Measurements from ENCODE around the gene SLC4A2. TPM values are rescaled to one million over a fixed set of nuclear protein-coding genes. Genes with fewer than 3 reads are reported as not detected.
A peak's percentile ranks its signal among the peaks of the same experiment; 100 is the strongest.
"Not testable (repeated sequence)": the region's sequence is repeated elsewhere in the genome, so short reads cannot be mapped to it uniquely, and the experiment has no call there.

SLC4A2 gene
- total and polyA plus RNA-seq, 2 experiments from 2014 or later: 167 to 188 TPM

- Histone ChIP-seq H4K20me1 (ENCODE audit: insufficient read depth, poor library complexity, severe bottlenecking) (no peaks in the 10 kb centered on the region), H3K36me3 (replicated peaks; ENCODE audit: insufficient read depth, low read depth) (no peaks in the 10 kb centered on the region), H3K4me1 (ENCODE audit: insufficient read depth) (peaks cover 8% of the 10 kb centered on the region), H3K4me3 (no peak overlapping the region), H2AFZ (no peak overlapping the region), H3K9me3 (ENCODE audit: low read depth) (no peaks in the 10 kb centered on the region), H3K9me2 (replicated peaks; ENCODE audit: insufficient read depth) (no peaks in the 10 kb centered on the region), H3K79me2 (peaks cover 13% of the 10 kb centered on the region), H3K27ac (peak overlapping the region; percentile 83), H3K27me3 (peaks cover 2% of the 10 kb centered on the region), H3K4me2 (no peak overlapping the region)
- no peak for DNase-seq (ENCODE audit: low spot score)
- WGBS (ENCODE audit: low lambda C conversion rate, missing lambda C conversion rate): 77% methylated on average over 4 of the region's 4 CpGs
- TF ChIP-seq CTCF (IDR thresholded peaks at IDR 0.05; ENCODE audit: poor library complexity): no peak
- TF ChIP-seq EZH2phosphoT487 (IDR thresholded peaks at IDR 0.05; ENCODE audit: low read depth, severe bottlenecking, unreplicated experiment): no peak
- no peak for TF ChIP-seq EZH2 (IDR thresholded peaks at IDR 0.05; ENCODE audit: borderline replicate concordance)
Measured at GRCh38 chr7:151025924-151026671, 33.3 kb upstream of the SLC4A2 start.

GRCh38 chr7:151026771-151027727 is 32.3 kb upstream of the SLC4A2 start:
- Histone ChIP-seq H2AFZ (peak overlapping the region; percentile 49), H3K4me2 (peak overlapping the region; percentile 76), H3K79me2 (peaks cover 13% of the 10 kb centered on the region), H3K27ac (peak overlapping the region; percentile 83)
- 14% methylated on average over 19 of the region's 19 CpGs for WGBS (ENCODE audit: low lambda C conversion rate, missing lambda C conversion rate)
- H3K9me2 ChIP-seq (replicated peaks; ENCODE audit: insufficient read depth); H3K4me1 ChIP-seq (ENCODE audit: insufficient read depth); H3K27me3 ChIP-seq; H3K36me3 ChIP-seq (replicated peaks; ENCODE audit: insufficient read depth, low read depth); H3K4me3 ChIP-seq; H4K20me1 ChIP-seq (ENCODE audit: insufficient read depth, poor library complexity, severe bottlenecking); H3K9me3 ChIP-seq (ENCODE audit: low read depth): not testable (repeated sequence)
- DNase-seq (ENCODE audit: low spot score): peak; percentile 31

GRCh38 chr7:151027728-151028130 is 31.7 kb upstream of the SLC4A2 start:
- Histone ChIP-seq H2AFZ (peak overlapping the region; percentile 53), H3K79me2 (peaks cover 13% of the 10 kb centered on the region), H3K4me2 (peak overlapping the region; percentile 76), H3K4me3 (peak overlapping the region; percentile 19), H3K27ac (peak overlapping the region; percentile 83)
- not testable (repeated sequence) for H3K4me1 ChIP-seq (ENCODE audit: insufficient read depth); H3K27me3 ChIP-seq; H3K36me3 ChIP-seq (replicated peaks; ENCODE audit: insufficient read depth, low read depth); H3K9me3 ChIP-seq (ENCODE audit: low read depth); H3K9me2 ChIP-seq (replicated peaks; ENCODE audit: insufficient read depth); H4K20me1 ChIP-seq (ENCODE audit: insufficient read depth, poor library complexity, severe bottlenecking); DNase-seq (ENCODE audit: low spot score)
- WGBS (ENCODE audit: low lambda C conversion rate, missing lambda C conversion rate): 7% methylated on average over 16 of the region's 16 CpGs

- peaks cover 13% of the 10 kb centered on the region for H3K79me2 ChIP-seq
- peak within 1 kb of the TSS; percentile 83 for H3K27ac ChIP-seq
- DNase-seq (ENCODE audit: low spot score): peak; percentile 98
- no peaks in the 10 kb centered on the region for H4K20me1 ChIP-seq (ENCODE audit: insufficient read depth, poor library complexity, severe bottlenecking)
- H3K9me2 ChIP-seq (replicated peaks; ENCODE audit: insufficient read depth): no peaks in the 10 kb centered on the region
- no peaks in the 10 kb centered on the region for H3K36me3 ChIP-seq (replicated peaks; ENCODE audit: insufficient read depth, low read depth)
- no peaks in the 10 kb centered on the region for H3K9me3 ChIP-seq (ENCODE audit: low read depth)
- peaks cover 8% of the 10 kb centered on the region for H3K4me1 ChIP-seq (ENCODE audit: insufficient read depth)
- WGBS (ENCODE audit: low lambda C conversion rate, missing lambda C conversion rate): 2% methylated on average over 53 of the region's 53 CpGs
- no peaks in the 10 kb centered on the region for H3K27me3 ChIP-seq
- peak within 1 kb of the TSS; percentile 85 for H3K4me2 ChIP-seq
- H2AFZ ChIP-seq: peak within 1 kb of the TSS; percentile 84
- TF ChIP-seq CTCF (IDR thresholded peaks at IDR 0.05; ENCODE audit: poor library complexity) (peak; percentile 37), EZH2phosphoT487 (IDR thresholded peaks at IDR 0.05; ENCODE audit: low read depth, severe bottlenecking, unreplicated experiment) (no peak)
- peak within 1 kb of the TSS; percentile 51 for H3K4me3 ChIP-seq
Measured at GRCh38 chr7:151028131-151028947, 31.1 kb upstream of the SLC4A2 start, which contains the start of gene ABCB8. Gene ABCB8 (plus strand): TSS chr7:151028450. CDS start chr7:151028516, 66 bp downstream.

All from hepatocyte (in vitro differentiated cells).